CD4-positive, alpha-beta T cell (primary cell): Measurements from ENCODE around the gene USP33. TPM values are rescaled to one million over a fixed set of nuclear protein-coding genes. Genes with fewer than 3 reads are reported as not detected.

Experiments
- ATAC-seq: fragments of 200-7000 bp; cut with Tn5 transposase; one replicate; pipeline ENCODE4 v1.10.0; 2022; ENCODE audit warnings: mild to moderate bottlenecking; ENCODE audit not compliant: poor library complexity
- CTCF ChIA-PET: fragments of 350-600 bp; sonication (Branson Sonifier 250); formaldehyde crosslinking; loops from one replicate; lab custom pipeline; 2021; ENCODE audit warnings: antibody characterized with exemption, inconsistent platforms; lab: Charles Lee
- POLR2A ChIA-PET: fragments of 350-600 bp; sonication (Branson Sonifier 250); formaldehyde crosslinking; loops from one replicate; lab custom pipeline; 2021; ENCODE audit warnings: antibody characterized with exemption, inconsistent platforms; lab: Charles Lee
- DNase-seq, 14 experiments: peaks; one replicate each; pipeline ENCODE4 v3.0.0-alpha.2; 2013 to 2020; ENCODE audit warnings: mixed read lengths in 2 of 14
- H3K27ac ChIP-seq, 2 donors: one replicate each; pipeline versions ENCODE4 v1.5.1 to v1.7.0; 2013; ENCODE audit warnings: low read length in 2 of 2, low read depth in 1 of 2, mild to moderate bottlenecking in 1 of 2
- H3K27me3 ChIP-seq, 2 experiments: 1 replicate in 1 of 2; 2 replicates in 1 of 2; pipeline versions ENCODE4 v1.6.1 to v1.7.0; 2013; ENCODE audit warnings: low read length in 2 of 2, control low read depth in 1 of 2, mild to moderate bottlenecking in 1 of 2, moderate library complexity in 1 of 2; ENCODE audit not compliant: insufficient read depth in 2 of 2, control insufficient read depth in 1 of 2
- H3K36me3 ChIP-seq: one replicate; pipeline ENCODE4 v1.6.1; 2013; ENCODE audit warnings: low read length, control low read depth; ENCODE audit not compliant: insufficient read depth
- H3K4me1 ChIP-seq: one replicate; pipeline ENCODE4 v1.6.1; 2013; ENCODE audit warnings: low read length, control low read depth; ENCODE audit not compliant: insufficient read depth
- H3K4me3 ChIP-seq: one replicate; pipeline ENCODE4 v1.5.1; 2013; ENCODE audit warnings: mild to moderate bottlenecking, low read length, moderate library complexity
- H3K9me3 ChIP-seq, 2 experiments: 1 replicate in 1 of 2; 2 replicates in 1 of 2; pipeline versions ENCODE4 v1.6.1 to v1.7.0; 2013; ENCODE audit warnings: low read length in 2 of 2, mild to moderate bottlenecking in 2 of 2, control low read depth in 1 of 2, moderate library complexity in 1 of 2; ENCODE audit not compliant: control insufficient read depth in 1 of 2, insufficient read depth in 1 of 2
- H3K27ac Mint-ChIP-seq: one replicate; pipeline ENCODE4 v1.8.0; 2020; ENCODE audit warnings: mixed read lengths
- H3K27me3 Mint-ChIP-seq: one replicate; pipeline ENCODE4 v1.8.0; 2021; ENCODE audit warnings: mixed read lengths
- H3K36me3 Mint-ChIP-seq: one replicate; pipeline ENCODE4 v1.8.0; 2021; ENCODE audit warnings: low read depth, mixed read lengths
- H3K4me1 Mint-ChIP-seq: one replicate; pipeline ENCODE4 v1.8.0; 2021; ENCODE audit warnings: low read depth, mixed read lengths
- H3K4me3 Mint-ChIP-seq: one replicate; pipeline ENCODE4 v1.8.0; 2020; ENCODE audit warnings: mild to moderate bottlenecking, mixed read lengths
- H3K9me3 Mint-ChIP-seq: one replicate; pipeline ENCODE4 v1.8.0; 2020; ENCODE audit warnings: mixed read lengths
- intact Hi-C, 2 experiments: fragments of 100-400 bp; cut with DNase I in 1 of 2; cut with micrococcal nuclease in 1 of 2; formaldehyde crosslinking; loops; one replicate each; pipeline versions ENCODE4 v1.15.1 to v1.9.0; 2023 to 2025; cut with DNase I, micrococcal nuclease
- total RNA-seq, 174 experiments: library from RNA in 2 of 174; stranded (reverse) in 2 of 174; gene quantifications; one replicate each; pipeline ENCODE4 v1.2.3 and lab custom pipeline; 2021 to 2026
- TF ChIP-seq, protein P1 (sequence below): fragments of 200-600 bp; IDR thresholded peaks from one replicate; pipeline ENCODE4 v1.8.0; 2022; ENCODE audit warnings: antibody characterized with exemption, mild to moderate bottlenecking

The USP33 gene
- total RNA-seq, 2 experiments from 2014 or later = 69.7 to 71.6 TPM

DNA sequence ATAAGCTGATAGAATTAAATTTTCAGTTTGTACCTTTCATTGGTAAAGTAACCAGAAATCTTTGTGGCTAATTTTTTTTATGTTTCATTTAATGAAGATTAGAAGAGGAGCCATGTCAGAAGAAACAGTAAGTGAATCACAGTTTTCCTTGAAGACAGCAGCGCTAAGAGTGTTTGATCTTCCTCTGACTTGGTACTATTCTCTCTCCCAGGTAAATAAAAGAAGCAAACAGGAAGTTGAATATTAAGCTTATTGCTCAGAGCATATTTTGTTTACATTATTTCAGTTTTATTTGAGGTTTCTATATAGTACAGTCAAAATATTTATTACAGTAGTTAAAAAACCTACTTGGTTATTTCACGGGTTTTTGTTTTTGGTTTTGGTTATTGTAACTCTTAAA lies 23.5 kb upstream of the USP33 start:
- peaks cover 49% of the 10 kb centered on the region for H3K4me1 Mint-ChIP-seq
- peaks cover 0 to 4% of the 10 kb centered on the region in 2 experiments for H3K9me3 ChIP-seq
- peaks cover 69% of the 10 kb centered on the region for H3K36me3 Mint-ChIP-seq
- peaks cover 4% of the 10 kb centered on the region for H3K9me3 Mint-ChIP-seq
- H3K4me3 ChIP-seq = no peak overlapping the region
- no peaks in the 10 kb centered on the region for H3K27me3 ChIP-seq
- CTCF ChIA-PET = interaction anchor here (1.2 kb wide), 1 partner anchor 15 kb away, joined by 3 read pairs; no protein-coding TSS in a partner anchor
- H3K27ac ChIP-seq = no peak overlapping the region
- no peak overlapping the region for H3K4me3 Mint-ChIP-seq
- H3K27me3 Mint-ChIP-seq = no peaks in the 10 kb centered on the region
- no peak for DNase-seq
- H3K27ac Mint-ChIP-seq = peak overlapping the region; percentile 43
- POLR2A ChIA-PET = no interaction called here
- peaks cover 27% of the 10 kb centered on the region for H3K36me3 ChIP-seq
- no peak for ATAC-seq
- peaks cover 14% of the 10 kb centered on the region for H3K4me1 ChIP-seq
- intact Hi-C loops = no loop called here
- TF ChIP-seq, protein P1, sequence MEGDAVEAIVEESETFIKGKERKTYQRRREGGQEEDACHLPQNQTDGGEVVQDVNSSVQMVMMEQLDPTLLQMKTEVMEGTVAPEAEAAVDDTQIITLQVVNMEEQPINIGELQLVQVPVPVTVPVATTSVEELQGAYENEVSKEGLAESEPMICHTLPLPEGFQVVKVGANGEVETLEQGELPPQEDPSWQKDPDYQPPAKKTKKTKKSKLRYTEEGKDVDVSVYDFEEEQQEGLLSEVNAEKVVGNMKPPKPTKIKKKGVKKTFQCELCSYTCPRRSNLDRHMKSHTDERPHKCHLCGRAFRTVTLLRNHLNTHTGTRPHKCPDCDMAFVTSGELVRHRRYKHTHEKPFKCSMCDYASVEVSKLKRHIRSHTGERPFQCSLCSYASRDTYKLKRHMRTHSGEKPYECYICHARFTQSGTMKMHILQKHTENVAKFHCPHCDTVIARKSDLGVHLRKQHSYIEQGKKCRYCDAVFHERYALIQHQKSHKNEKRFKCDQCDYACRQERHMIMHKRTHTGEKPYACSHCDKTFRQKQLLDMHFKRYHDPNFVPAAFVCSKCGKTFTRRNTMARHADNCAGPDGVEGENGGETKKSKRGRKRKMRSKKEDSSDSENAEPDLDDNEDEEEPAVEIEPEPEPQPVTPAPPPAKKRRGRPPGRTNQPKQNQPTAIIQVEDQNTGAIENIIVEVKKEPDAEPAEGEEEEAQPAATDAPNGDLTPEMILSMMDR = no peak

DNA sequence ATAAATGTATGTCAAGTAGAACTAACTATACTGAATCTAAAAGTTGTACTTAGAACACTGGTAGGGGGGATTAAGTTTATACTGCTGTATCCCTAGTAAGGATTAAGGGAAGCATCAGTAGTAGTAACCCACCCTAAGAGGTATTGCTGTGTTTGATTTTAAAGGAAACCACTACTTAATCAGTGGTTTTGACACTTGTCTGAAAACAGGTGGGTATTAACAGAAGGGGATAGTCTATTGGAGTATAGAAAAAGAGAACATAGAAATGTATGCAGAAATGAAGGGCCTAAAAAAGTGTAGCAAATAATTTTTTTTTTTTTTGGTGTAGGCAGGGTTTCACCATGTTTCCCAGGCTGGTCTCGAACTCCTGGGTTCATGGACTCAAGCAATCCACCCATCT lies 22.0 kb upstream of the USP33 start:
- H3K4me1 Mint-ChIP-seq = peaks cover 47% of the 10 kb centered on the region
- Histone ChIP-seq H3K4me1 (peaks cover 14% of the 10 kb centered on the region), H3K4me3 (no peak overlapping the region), H3K27me3 (no peaks in the 10 kb centered on the region), H3K27ac (no peak overlapping the region), H3K9me3 (peaks cover 0 to 4% of the 10 kb centered on the region in 2 experiments), H3K36me3 (peaks cover 21% of the 10 kb centered on the region)
- H3K27ac Mint-ChIP-seq = peak overlapping the region; percentile 89
- H3K9me3 Mint-ChIP-seq = peaks cover 3% of the 10 kb centered on the region
- no peaks in the 10 kb centered on the region for H3K27me3 Mint-ChIP-seq
- POLR2A ChIA-PET = no interaction called here
- peaks cover 55% of the 10 kb centered on the region for H3K36me3 Mint-ChIP-seq
- TF ChIP-seq, protein P1 = no peak
- H3K4me3 Mint-ChIP-seq = peak overlapping the region; percentile 77
- ATAC-seq = no peak
- CTCF ChIA-PET = no interaction called here
- no peak for DNase-seq
- intact Hi-C loops = no loop called here

DNA sequence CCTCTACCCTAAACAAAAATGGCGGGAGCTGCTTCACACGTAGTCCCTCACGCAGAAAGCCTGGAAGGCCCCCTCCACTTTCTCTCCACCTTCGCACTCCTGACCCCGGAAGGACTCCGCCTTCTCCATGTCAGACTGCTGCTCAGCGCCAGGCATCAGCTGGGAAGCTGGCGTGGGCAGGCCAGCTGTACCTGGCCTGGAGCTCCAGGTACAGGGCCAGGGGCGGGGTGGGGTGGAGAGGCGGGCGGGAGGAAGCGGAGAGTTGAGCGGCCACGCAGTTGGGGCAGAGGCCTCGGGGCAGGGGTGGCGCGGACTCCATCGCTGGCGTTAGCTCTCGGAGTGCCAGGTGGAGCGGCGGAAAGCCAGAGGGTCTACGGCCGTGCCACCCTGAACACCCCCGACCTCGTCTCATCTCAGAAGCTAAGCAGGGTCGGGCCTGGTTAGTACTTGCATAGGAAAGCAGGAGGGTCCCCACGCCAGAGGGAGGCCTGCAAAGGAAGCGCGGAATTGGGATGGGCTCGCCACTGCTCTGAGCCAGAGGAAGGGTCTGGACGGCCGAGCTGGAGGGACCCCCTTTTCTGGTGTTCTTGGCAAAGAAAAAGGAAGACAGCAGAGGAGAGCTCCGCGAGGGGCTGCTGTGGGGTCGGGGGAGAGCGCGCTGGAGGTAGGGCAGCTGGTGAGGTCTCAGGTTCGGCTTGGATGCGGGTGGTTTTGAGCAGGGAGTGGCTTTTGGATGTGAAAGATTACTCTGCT lies 20.1 kb upstream of the USP33 start, which contains the start of gene MIGA1:
TSS of gene MIGA1 (plus strand) at position 121 of the 753 bp plus-strand sequence. CDS start 3,604 bp downstream, outside the sequence.
- Histone ChIP-seq H3K36me3 (peaks cover 12% of the 10 kb centered on the region), H3K4me3 (peak within 1 kb of the TSS; percentile 96), H3K9me3 (no peaks in the 10 kb centered on the region), H3K27ac (peak within 1 kb of the TSS; percentile 32 to 55), H3K27me3 (no peaks in the 10 kb centered on the region), H3K4me1 (peaks cover 14% of the 10 kb centered on the region)
- intact Hi-C loops = loop anchor here (1.0 to 10.0 kb wide), 6 partner anchors 20 to 1995 kb away; partner anchors contain the start of genes RABGGTB (in 2 of the 2), USP33 (in 2 of the 2) and FUBP1 (in 1 of the 2)
- ATAC-seq (peak; percentile 98), DNase-seq (peak; percentile 78 to 96 (median 84))
- H3K36me3 Mint-ChIP-seq = peaks cover 35% of the 10 kb centered on the region
- POLR2A ChIA-PET = interaction anchor here (1.0 to 2.9 kb wide), 11 partner anchors 11 to 1512 kb away, joined by 3 to 24 read pairs (median 5); partner anchors contain the start of genes DNAJB4, FUBP1 and USP33
- CTCF ChIA-PET = interaction anchor here (1.0 to 1.1 kb wide), 3 partner anchors 22 to 50 kb away, joined by 3 to 4 read pairs (median 3); no protein-coding TSS in a partner anchor
- H3K27me3 Mint-ChIP-seq = no peaks in the 10 kb centered on the region
- H3K27ac Mint-ChIP-seq = peak within 1 kb of the TSS; percentile 89
- H3K4me1 Mint-ChIP-seq = peaks cover 43% of the 10 kb centered on the region
- H3K4me3 Mint-ChIP-seq = peak within 1 kb of the TSS; percentile 97
- TF ChIP-seq, protein P1 = no peak
- H3K9me3 Mint-ChIP-seq = no peaks in the 10 kb centered on the region
